Epithelial cell of proximal tubule (primary cell): ENCODE results near the gene FLYWCH1. TPM values are rescaled to one million over a fixed set of nuclear protein-coding genes. Genes with fewer than 3 reads are reported as not detected.

Experiments
- DNase-seq: peaks from one replicate; pipeline ENCODE4 v3.0.0-alpha.2; 2011; ENCODE audit warnings: low read depth
- H3K4me3 ChIP-seq: 2 replicates; pipeline ENCODE4 v1.5.1; 2011; ENCODE audit warnings: low read depth, mild to moderate bottlenecking, low read length
- total RNA-seq: library from RNA; depleted of rRNA; stranded (reverse); fragments of >200 nt; gene quantifications from 2 replicates; pipeline ENCODE4 v1.2.3, GENCODE V29; 2015
- TF ChIP-seq, protein P1 (sequence below): conservative IDR thresholded peaks from 2 replicates; pipeline ENCODE4 v1.5.1; 2012; ENCODE audit warnings: low read depth, mild to moderate bottlenecking, low read length

Gene FLYWCH1
- total RNA-seq, 1 donor from 2014 or later: 47.1 TPM

DNA sequence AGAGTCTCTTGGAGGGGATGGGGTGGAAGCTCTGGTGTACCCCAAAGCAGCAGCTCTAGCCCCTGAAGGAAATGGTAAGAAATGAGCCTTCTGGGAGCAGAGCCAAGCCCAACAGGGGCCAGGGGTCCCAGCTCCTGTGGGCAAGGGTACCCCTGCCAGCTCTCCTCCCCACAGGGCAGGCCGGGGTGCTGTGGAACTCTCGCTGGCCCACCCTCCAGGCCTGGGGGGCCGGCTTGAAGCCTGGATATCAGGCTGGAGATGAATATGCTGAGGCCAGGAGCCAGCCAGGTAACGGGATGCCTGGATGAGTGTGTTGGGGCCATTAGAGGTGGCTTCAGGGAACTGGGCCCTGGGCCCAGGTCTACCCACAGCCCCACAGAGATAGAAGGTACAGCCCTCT lies 88.8 kb downstream of the FLYWCH1 start:
- TF ChIP-seq, protein P1, sequence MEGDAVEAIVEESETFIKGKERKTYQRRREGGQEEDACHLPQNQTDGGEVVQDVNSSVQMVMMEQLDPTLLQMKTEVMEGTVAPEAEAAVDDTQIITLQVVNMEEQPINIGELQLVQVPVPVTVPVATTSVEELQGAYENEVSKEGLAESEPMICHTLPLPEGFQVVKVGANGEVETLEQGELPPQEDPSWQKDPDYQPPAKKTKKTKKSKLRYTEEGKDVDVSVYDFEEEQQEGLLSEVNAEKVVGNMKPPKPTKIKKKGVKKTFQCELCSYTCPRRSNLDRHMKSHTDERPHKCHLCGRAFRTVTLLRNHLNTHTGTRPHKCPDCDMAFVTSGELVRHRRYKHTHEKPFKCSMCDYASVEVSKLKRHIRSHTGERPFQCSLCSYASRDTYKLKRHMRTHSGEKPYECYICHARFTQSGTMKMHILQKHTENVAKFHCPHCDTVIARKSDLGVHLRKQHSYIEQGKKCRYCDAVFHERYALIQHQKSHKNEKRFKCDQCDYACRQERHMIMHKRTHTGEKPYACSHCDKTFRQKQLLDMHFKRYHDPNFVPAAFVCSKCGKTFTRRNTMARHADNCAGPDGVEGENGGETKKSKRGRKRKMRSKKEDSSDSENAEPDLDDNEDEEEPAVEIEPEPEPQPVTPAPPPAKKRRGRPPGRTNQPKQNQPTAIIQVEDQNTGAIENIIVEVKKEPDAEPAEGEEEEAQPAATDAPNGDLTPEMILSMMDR: no peak
- no peak for DNase-seq
- H3K4me3 ChIP-seq: no peak overlapping the region

Other genes starting within 250 kb of the FLYWCH1 start
- gene KCTD5, start 229.4 kb upstream of the FLYWCH1 start, total RNA-seq: 45.1 and 51.4 TPM in 2 replicates
- 0.29 and 0.92 TPM in 2 replicates for gene PRSS27, start 191.7 kb upstream of the FLYWCH1 start, total RNA-seq
- 82.6 and 91.6 TPM in 2 replicates for gene SRRM2, start 159.3 kb upstream of the FLYWCH1 start, total RNA-seq
- 276 and 311 TPM in 2 replicates for gene ELOB, start 134.7 kb upstream of the FLYWCH1 start, total RNA-seq
- not detected in 2 replicates for gene PRSS33, start 124.4 kb upstream of the FLYWCH1 start, total RNA-seq
- gene PRSS41, start 113.5 kb upstream of the FLYWCH1 start, total RNA-seq: not detected in 2 replicates
- 0.87 and 4.6 TPM in 2 replicates for gene PRSS21, start 94.7 kb upstream of the FLYWCH1 start, total RNA-seq
- 0.06 and 2.1 TPM in 2 replicates for gene ZG16B, start 81.6 kb upstream of the FLYWCH1 start, total RNA-seq
- gene PRSS22, start 53.8 kb upstream of the FLYWCH1 start, total RNA-seq: 9.5 and 11.1 TPM in 2 replicates
- gene FLYWCH2, start 28.7 kb upstream of the FLYWCH1 start, total RNA-seq: 49.6 and 55.5 TPM in 2 replicates
- 0.72 and 4.2 TPM in 2 replicates for gene KREMEN2, start 52.3 kb downstream of the FLYWCH1 start, total RNA-seq
- 33.4 and 36.0 TPM in 2 replicates for gene PAQR4, start 57.4 kb downstream of the FLYWCH1 start, total RNA-seq
- gene PKMYT1, start 68.5 kb downstream of the FLYWCH1 start, total RNA-seq: 107 and 120 TPM in 2 replicates
- 0.29 and 3.5 TPM in 2 replicates for gene CLDN9, start 101.0 kb downstream of the FLYWCH1 start, total RNA-seq
- 255 and 813 TPM in 2 replicates for gene CLDN6, start 106.3 kb downstream of the FLYWCH1 start, total RNA-seq
- 451 and 701 TPM in 2 replicates for gene TNFRSF12A, start 108.4 kb downstream of the FLYWCH1 start, total RNA-seq
- gene HCFC1R1, start 112.0 kb downstream of the FLYWCH1 start, total RNA-seq: 14.3 and 39.0 TPM in 2 replicates
- 19.0 and 24.2 TPM in 2 replicates for gene THOC6, start 112.1 kb downstream of the FLYWCH1 start, total RNA-seq
- 2.5 and 4.6 TPM in 2 replicates for gene BICDL2, start 125.0 kb downstream of the FLYWCH1 start, total RNA-seq
- gene MMP25, start 134.6 kb downstream of the FLYWCH1 start, total RNA-seq: under 0.01 and 0.52 TPM in 2 replicates
- 461 and 747 TPM in 2 replicates for gene IL32, start 153.7 kb downstream of the FLYWCH1 start, total RNA-seq
- gene ZSCAN10, start 187.4 kb downstream of the FLYWCH1 start, total RNA-seq: not detected in 2 replicates
- 15.8 and 22.1 TPM in 2 replicates for gene ZNF205, start 200.7 kb downstream of the FLYWCH1 start, total RNA-seq
- gene ZNF213, start 223.1 kb downstream of the FLYWCH1 start, total RNA-seq: 2.4 and 7.7 TPM in 2 replicates